ENCODE measurements around the gene TBL2.
A peak's percentile ranks its signal among the peaks of the same experiment; 100 is the strongest.

Gene TBL2

GRCh38 chr7:73622527-73622908, 44.1 kb upstream of the TBL2 start:
- H3K4me1 ChIP-seq (ENCODE audit: control insufficient read depth, insufficient read depth, low read length): no peaks in the 10 kb centered on the region
- no peaks in the 10 kb centered on the region for H3K36me3 ChIP-seq (ENCODE audit: control insufficient read depth in 2 of 2, insufficient read depth in 1 of 2, low read length in 2 of 2)
- ChIA-PET POLR2A (interaction anchor here (0.7 kb wide), 1 partner anchor 75 kb away, joined by 5 read pairs; no protein-coding TSS in a partner anchor), CTCF (interaction anchor here (0.7 to 1.2 kb wide), 2 partner anchors 16 to 113 kb away, joined by 3 to 5 read pairs; no protein-coding TSS in a partner anchor)
- no peak overlapping the region for H3K27ac ChIP-seq (ENCODE audit: extremely low read depth, low read depth, low read length)
- no peak overlapping the region for H3K4me3 ChIP-seq (ENCODE audit: low read depth, low read length)
- H3K9me3 ChIP-seq (ENCODE audit: control insufficient read depth, insufficient read depth, low read depth, low read length): no peaks in the 10 kb centered on the region
- no peak for TF ChIP-seq ZNF391 (tag by site-specific recombination; IDR thresholded peaks at IDR 0.05; ENCODE audit: borderline replicate concordance, low read depth)
- TF ChIP-seq ZNF510 (tag by site-specific recombination; IDR thresholded peaks at IDR 0.05; ENCODE audit: insufficient replicate concordance): no peak
- TF ChIP-seq ZNF362 (tag by site-specific recombination; IDR thresholded peaks at IDR 0.05): 0 out of 2 replicates have a peak, but pooled peaks have one; percentile 8

- H3K36me3 ChIP-seq (ENCODE audit: control insufficient read depth in 2 of 2, insufficient read depth in 1 of 2, low read length in 2 of 2): no peaks in the 10 kb centered on the region
- ChIA-PET POLR2A (interaction anchor here (0.6 to 1.3 kb wide), 5 partner anchors 9 to 113 kb away, joined by 3 to 5 read pairs (median 4); no protein-coding TSS in a partner anchor), CTCF (interaction anchor here (0.6 to 1.3 kb wide), 5 partner anchors 15 to 808 kb away, joined by 3 to 8 read pairs (median 3); no protein-coding TSS in a partner anchor)
- no peak for TF ChIP-seq ZNF248 (tag by site-specific recombination; IDR thresholded peaks at IDR 0.05)
- TF ChIP-seq ZNF174 (tag by site-specific recombination; IDR thresholded peaks at IDR 0.05): no peak
- TF ChIP-seq ZNF629 (tag by site-specific recombination; IDR thresholded peaks at IDR 0.05): no peak
- no peak for TF ChIP-seq ZNF148 (tag by site-specific recombination; IDR thresholded peaks at IDR 0.05; ENCODE audit: borderline replicate concordance)
- peak; percentile 53 for TF ChIP-seq ZNF366 (tag by site-specific recombination; conservative IDR thresholded peaks at IDR 0.05)
- TF ChIP-seq ZNF571 (tag by site-specific recombination; IDR thresholded peaks at IDR 0.05): no peak
- TF ChIP-seq WT1 (tag by site-specific recombination; IDR thresholded peaks at IDR 0.05): peak; percentile 54; the same call in 1 of the 2 replicates
- no peak for TF ChIP-seq ZNF623 (tag by site-specific recombination; IDR thresholded peaks at IDR 0.05)
- no peak for TF ChIP-seq ZNF48 (tag by site-specific recombination; IDR thresholded peaks at IDR 0.05)
- no peak for TF ChIP-seq ZBTB49 (tag by site-specific recombination; IDR thresholded peaks at IDR 0.05; ENCODE audit: low read depth)
- peak; percentile 77; the same call in 1 of the 2 replicates for TF ChIP-seq ZBTB6 (tag by site-specific recombination; IDR thresholded peaks at IDR 0.05)
- no peak for TF ChIP-seq ZNF398 (tag by site-specific recombination; IDR thresholded peaks at IDR 0.05)
- no peak for TF ChIP-seq ZNF449 (tag by site-specific recombination; IDR thresholded peaks at IDR 0.05)
- TF ChIP-seq ZFHX2 (tag by site-specific recombination; conservative IDR thresholded peaks at IDR 0.05): peak; percentile 75
- TF ChIP-seq ZSCAN30 (tag by site-specific recombination; IDR thresholded peaks at IDR 0.05): no peak
- TF ChIP-seq ZNF169 (tag by site-specific recombination; IDR thresholded peaks at IDR 0.05): peak; percentile 98
- no peak for TF ChIP-seq ZNF121 (tag by site-specific recombination; IDR thresholded peaks at IDR 0.05)
Measured at GRCh38 chr7:73621168-73622063, 43.0 kb upstream of the TBL2 start.

More at GRCh38 chr7:73621168-73622063, 43.0 kb upstream of the TBL2 start:
- Histone ChIP-seq H3K4me3 (ENCODE audit: low read depth, low read length) (no peak overlapping the region), H3K27ac (ENCODE audit: extremely low read depth, low read depth, low read length) (no peak overlapping the region), H3K4me1 (ENCODE audit: control insufficient read depth, insufficient read depth, low read length) (no peaks in the 10 kb centered on the region), H3K9me3 (ENCODE audit: control insufficient read depth, insufficient read depth, low read depth, low read length) (no peaks in the 10 kb centered on the region)
